H1 (cell line): ENCODE data around the gene RAVER2. TPM values are rescaled to one million over a fixed set of nuclear protein-coding genes. Genes with fewer than 3 reads are reported as not detected.

Source experiments
- CTCF ChIA-PET: fragments of 300-600 bp; sonication (Branson Sonifier 250); formaldehyde crosslinking; loops from one replicate; lab custom pipeline; 2021; ENCODE audit not compliant: partially characterized antibody; lab: Charles Lee
- POLR2A ChIA-PET: fragments of 300-600 bp; sonication (Branson Sonifier 250); formaldehyde crosslinking; loops from one replicate; lab custom pipeline; 2021; ENCODE audit warnings: inconsistent platforms; ENCODE audit not compliant: partially characterized antibody; lab: Charles Lee
- DNase-seq, 2 experiments: peaks; one replicate each; pipeline versions ENCODE4 v3.0.0 to v3.0.0-alpha.2; 2010 to 2022; ENCODE audit warnings: low spot score in 2 of 2, low read depth in 1 of 2, mixed read lengths in 1 of 2
- FAIRE-seq: peaks from 2 replicates; lab custom pipeline; 2011; peaks lifted over from hg19 to GRCh38; lab: Jason Lieb, UNC
- H2AFZ ChIP-seq: 2 replicates; pipeline ENCODE4 v1.8.1; 2012; ENCODE audit warnings: low read length, inconsistent platforms
- H2AK5ac ChIP-seq: 2 replicates; pipeline ENCODE4 v1.6.1; 2013; ENCODE audit warnings: low read depth, low read length
- H2BK120ac ChIP-seq: replicated peaks from 2 replicates; pipeline ENCODE3; 2013; ENCODE audit warnings: low read depth, low read length, inconsistent platforms
- H2BK12ac ChIP-seq: 2 replicates; pipeline ENCODE4 v1.6.1; 2013; ENCODE audit warnings: low read depth, low read length
- H2BK15ac ChIP-seq: 2 replicates; pipeline ENCODE4 v1.6.1; 2013; ENCODE audit warnings: low read length
- H2BK20ac ChIP-seq: 2 replicates; pipeline ENCODE4 v1.6.1; 2013; ENCODE audit warnings: low read length
- H2BK5ac ChIP-seq: 2 replicates; pipeline ENCODE4 v1.6.1; 2013; ENCODE audit warnings: low read depth, low read length
- H3K14ac ChIP-seq: 2 replicates; pipeline ENCODE4 v1.6.1; 2013; ENCODE audit warnings: inconsistent platforms; ENCODE audit not compliant: insufficient read length
- H3K18ac ChIP-seq: 2 replicates; pipeline ENCODE4 v1.6.1; 2013; ENCODE audit warnings: low read length; ENCODE audit errors: extremely low read depth
- H3K23ac ChIP-seq: 2 replicates; pipeline ENCODE4 v1.6.1; 2013; ENCODE audit warnings: inconsistent platforms; ENCODE audit not compliant: insufficient read length
- H3K23me2 ChIP-seq: 2 replicates; pipeline ENCODE4 v1.6.1; 2013; ENCODE audit warnings: low read depth, low read length
- H3K27ac ChIP-seq: 2 replicates; pipeline ENCODE4 v1.6.1; 2011; ENCODE audit warnings: low read depth, low read length, inconsistent platforms
- H3K27me3 ChIP-seq, 4 experiments: replicated peaks in 1 of 4; 1 replicate in 1 of 4; 2 replicates in 3 of 4; pipeline versions ENCODE4 v1.6.1 to v1.8.1; 2011 to 2013; ENCODE audit warnings: low read length in 3 of 4, mild to moderate bottlenecking in 3 of 4, inconsistent platforms in 2 of 4, mixed read lengths in 2 of 4, moderate library complexity in 1 of 4; ENCODE audit not compliant: control insufficient read depth in 3 of 4, insufficient read depth in 3 of 4; ENCODE audit errors: extremely low read depth in 1 of 4
- H3K36me3 ChIP-seq, 4 experiments: 2 replicates each; pipeline versions ENCODE4 v1.6.1 to v1.8.1; 2011 to 2013; ENCODE audit warnings: mild to moderate bottlenecking in 4 of 4, low read length in 3 of 4, moderate library complexity in 2 of 4, control low read depth in 1 of 4, inconsistent platforms in 1 of 4; ENCODE audit not compliant: insufficient read depth in 4 of 4, control insufficient read depth in 2 of 4
- H3K4ac ChIP-seq: replicated peaks from 2 replicates; pipeline ENCODE3; 2013; ENCODE audit warnings: low read length, low read depth, mixed read lengths, inconsistent platforms; ENCODE audit not compliant: insufficient read length
- H3K4me1 ChIP-seq, 4 experiments: replicated peaks in 1 of 4; 1 replicate in 1 of 4; 2 replicates in 3 of 4; pipeline versions ENCODE4 v1.6.1 to v1.8.1; 2011 to 2013; ENCODE audit warnings: low read length in 3 of 4, inconsistent platforms in 2 of 4, mixed read lengths in 1 of 4; ENCODE audit not compliant: insufficient read depth in 4 of 4, control insufficient read depth in 3 of 4
- H3K4me2 ChIP-seq, 2 experiments: 2 replicates each; pipeline versions ENCODE4 v1.6.1 to v1.8.1; 2011 to 2013; ENCODE audit warnings: low read depth in 2 of 2, low read length in 2 of 2, control low read depth in 1 of 2, inconsistent platforms in 1 of 2, mild to moderate bottlenecking in 1 of 2; ENCODE audit not compliant: insufficient read depth in 1 of 2
- H3K4me3 ChIP-seq, 4 experiments: fragments of 200-600, 300-600 bp in 1 of 4; sonication (generic), shearing (Covaris generic), sonication (Bioruptor Twin) in 1 of 4; 2 replicates each; pipeline versions ENCODE4 v1.5.1 to v1.8.1; 2011 to 2016; ENCODE audit warnings: low read length in 4 of 4, low read depth in 3 of 4, control low read depth in 2 of 4, inconsistent platforms in 2 of 4, mild to moderate bottlenecking in 2 of 4, mixed read lengths in 1 of 4, moderate library complexity in 1 of 4; ENCODE audit not compliant: insufficient read depth in 2 of 4; ENCODE audit errors: extremely low read depth in 1 of 4
- H3K56ac ChIP-seq: replicated peaks from 2 replicates; pipeline ENCODE3; 2013; ENCODE audit warnings: low read depth, mild to moderate bottlenecking, mixed read lengths, low read length, inconsistent platforms; ENCODE audit not compliant: insufficient read length
- H3K79me1 ChIP-seq: 2 replicates; pipeline ENCODE4 v1.6.1; 2013; ENCODE audit warnings: low read depth, low read length, control low read depth
- H3K79me2 ChIP-seq, 2 experiments: 2 replicates each; pipeline versions ENCODE4 v1.6.1 to v1.8.1; 2012 to 2013; ENCODE audit warnings: low read length in 2 of 2, mild to moderate bottlenecking in 2 of 2, inconsistent platforms in 1 of 2; ENCODE audit not compliant: insufficient read depth in 2 of 2, control insufficient read depth in 1 of 2
- H3K9ac ChIP-seq, 4 experiments: replicated peaks in 1 of 4; 1 replicate in 1 of 4; 2 replicates in 3 of 4; pipeline versions ENCODE4 v1.6.1 to v1.8.1; 2011 to 2013; ENCODE audit warnings: low read depth in 3 of 4, low read length in 3 of 4, control low read depth in 2 of 4, mild to moderate bottlenecking in 2 of 4, moderate library complexity in 2 of 4, inconsistent platforms in 1 of 4; ENCODE audit errors: extremely low read depth in 1 of 4
- H3K9me3 ChIP-seq, 2 experiments: 2 replicates each; pipeline versions ENCODE4 v1.6.1 to v1.8.1; 2012 to 2013; ENCODE audit warnings: mild to moderate bottlenecking in 2 of 2, moderate library complexity in 2 of 2, control low read depth in 1 of 2, inconsistent platforms in 1 of 2, low read depth in 1 of 2, low read length in 1 of 2, mixed read lengths in 1 of 2; ENCODE audit not compliant: insufficient read depth in 2 of 2
- H4K20me1 ChIP-seq, 2 experiments: replicated peaks in 1 of 2; 2 replicates each; pipeline versions ENCODE3 to v1.8.1; 2011 to 2013; ENCODE audit warnings: inconsistent platforms in 2 of 2, low read length in 2 of 2, mild to moderate bottlenecking in 1 of 2; ENCODE audit not compliant: insufficient read depth in 2 of 2, control insufficient read depth in 1 of 2
- H4K5ac ChIP-seq: 2 replicates; pipeline ENCODE4 v1.6.1; 2013; ENCODE audit warnings: low read length, low read depth, mixed read lengths, inconsistent platforms; ENCODE audit not compliant: insufficient read length
- H4K8ac ChIP-seq: 2 replicates; pipeline ENCODE4 v1.8.0; 2013; ENCODE audit warnings: mild to moderate bottlenecking, moderate library complexity, low read length, inconsistent platforms; ENCODE audit not compliant: insufficient read depth; ENCODE audit errors: extremely low read depth
- H4K91ac ChIP-seq: replicated peaks from 2 replicates; pipeline ENCODE3; 2013; ENCODE audit warnings: low read length, mixed read lengths, inconsistent platforms; ENCODE audit not compliant: insufficient read length
- ASH2L ChIP-seq: fragments of 200-600, 300-600 bp; sonication (generic); IDR thresholded peaks from one replicate; pipeline ENCODE4 v1.7.1; 2017; ENCODE audit warnings: low read length
- ATF2 ChIP-seq: IDR thresholded peaks from 2 replicates; pipeline ENCODE4 v1.6.1; 2012; ENCODE audit warnings: low read length, inconsistent platforms
- KDM4A ChIP-seq: IDR thresholded peaks from one replicate; pipeline ENCODE4 v1.7.1; 2012; ENCODE audit warnings: low read depth, mild to moderate bottlenecking, moderate library complexity, low read length, inconsistent platforms; ENCODE audit not compliant: severe bottlenecking
- NRF1 ChIP-seq: IDR thresholded peaks from 2 replicates; pipeline ENCODE4 v1.6.1; 2011; ENCODE audit warnings: mild to moderate bottlenecking, low read depth, low read length, improper control_type of control experiment
- SP1 ChIP-seq: IDR thresholded peaks from 2 replicates; pipeline ENCODE4 v1.6.1; 2011; ENCODE audit warnings: low read depth, low read length
- SP2 ChIP-seq: IDR thresholded peaks from 2 replicates; pipeline ENCODE4 v1.6.1; 2012; ENCODE audit warnings: mild to moderate bottlenecking, low read length, inconsistent platforms
- SP4 ChIP-seq: IDR thresholded peaks from 2 replicates; pipeline ENCODE4 v1.6.1; 2012; ENCODE audit warnings: low read length, inconsistent platforms
- TAF1 ChIP-seq: IDR thresholded peaks from 2 replicates; pipeline ENCODE4 v1.6.1; 2011; ENCODE audit warnings: mild to moderate bottlenecking, low read depth, low read length
- WGBS, 2 experiments: shearing (Covaris generic) in 1 of 2; methylation state at CpG; one replicate each; pipeline versions ENCODE4 v1.1.6 to v1.1.7; 2013 to 2015; ENCODE audit warnings: low lambda C conversion rate in 2 of 2, mixed read lengths in 2 of 2, inconsistent platforms in 1 of 2, low coverage in 1 of 2, missing lambda C conversion rate in 1 of 2; ENCODE audit not compliant: insufficient replicate concordance in 2 of 2, insufficient coverage in 1 of 2, insufficient read length in 1 of 2; ENCODE audit errors: extremely low coverage in 1 of 2, missing lambda C conversion rate in 1 of 2; 5-methylcytosine and 5-hydroxymethylcytosine counted together
- polyA plus RNA-seq, 7 experiments: library from polyadenylated mRNA; depleted of rRNA in 3 of 7; stranded (reverse) in 5 of 7; unstranded in 2 of 7; fragments of >200 nt in 5 of 7; fragments of 200-250 nt in 2 of 7; gene quantifications; 1 replicate in 5 of 7; 2 replicates in 1 of 7; 4 replicates in 1 of 7; pipeline versions ENCODE4 v1.2.1 to v1.2.3, GENCODE V29; 2011 to 2013; ENCODE audit warnings: missing spikeins in 2 of 7, mixed read lengths in 2 of 7
- total RNA-seq: library from RNA; stranded (reverse); fragmentation: NEBNext Ultra II Directional; extraction: Animal tissue kit (Norgen Biotek cat#: 25700); gene quantifications from 2 replicates; pipeline ENCODE4 v1.2.1, GENCODE V29; 2021
- TF ChIP-seq, protein P1 (sequence below): IDR thresholded peaks from 2 replicates; pipeline ENCODE4 v1.6.1; 2011; ENCODE audit warnings: low read length, improper control_type of control experiment

RAVER2 gene
- total and polyA plus RNA-seq, 2 of the 8 experiments (the other 6 are each of a cell fraction or from before 2014, with no cell fraction given) = 10.5 to 19.5 TPM

- no peaks in the 10 kb centered on the region; a peak in 1 of 7 replicates for H3K27me3 ChIP-seq
- no peaks in the 10 kb centered on the region for H3K79me1 ChIP-seq
- no peak overlapping the region for H2BK15ac ChIP-seq
- H3K4ac ChIP-seq = no peak overlapping the region
- FAIRE-seq (no peak), DNase-seq (no peak)
- H3K18ac ChIP-seq = no peak overlapping the region
- no peak overlapping the region for H3K56ac ChIP-seq
- H2BK12ac ChIP-seq = no peak overlapping the region
- no peak overlapping the region for H3K9ac ChIP-seq
- H3K23ac ChIP-seq = no peak overlapping the region
- H4K20me1 ChIP-seq = no peaks in the 10 kb centered on the region
- H2BK5ac ChIP-seq = no peak overlapping the region
- H3K4me1 ChIP-seq = 0 out of 7 replicates have a peak, but pooled peaks cover 0 to 1% (median 0%) of the 10 kb centered on the region in 4 experiments
- ChIA-PET POLR2A (interaction anchor here (1.3 kb wide), 1 partner anchor 15 kb away, joined by 3 read pairs; no protein-coding TSS in a partner anchor), CTCF (interaction anchor here (0.6 to 1.4 kb wide), 4 partner anchors 9 to 113 kb away, joined by 3 to 4 read pairs (median 3); no protein-coding TSS in a partner anchor)
- no peaks in the 10 kb centered on the region for H3K79me2 ChIP-seq
- 81% methylated on average over 3 of the region's 3 CpGs; no CpG with 5 or more reads in 1 of the 2 experiments for WGBS, 2 experiments
- no peak overlapping the region for H3K14ac ChIP-seq
- H4K91ac ChIP-seq = no peak overlapping the region
- H4K5ac ChIP-seq = no peak overlapping the region
- no peak overlapping the region for H2BK120ac ChIP-seq
- H2BK20ac ChIP-seq = no peak overlapping the region
- H3K4me2 ChIP-seq = no peak overlapping the region
- H3K4me3 ChIP-seq = no peak overlapping the region
- no peaks in the 10 kb centered on the region for H3K9me3 ChIP-seq
- no peak overlapping the region for H3K27ac ChIP-seq
- no peaks in the 10 kb centered on the region for H3K23me2 ChIP-seq
- H4K8ac ChIP-seq = no peak overlapping the region
- no peaks in the 10 kb centered on the region for H3K36me3 ChIP-seq
- no peak overlapping the region; the same call in 1 of the 2 replicates for H2AFZ ChIP-seq
- no peak overlapping the region for H2AK5ac ChIP-seq
- no peak for TF ChIP-seq SP2
- TF ChIP-seq ASH2L = no peak
- no peak for TF ChIP-seq SP4
- TF ChIP-seq NRF1 = no peak
- TF ChIP-seq TAF1 = no peak
- no peak for TF ChIP-seq SP1
- TF ChIP-seq KDM4A = no peak
- TF ChIP-seq ATF2 = no peak
- TF ChIP-seq, protein P1, sequence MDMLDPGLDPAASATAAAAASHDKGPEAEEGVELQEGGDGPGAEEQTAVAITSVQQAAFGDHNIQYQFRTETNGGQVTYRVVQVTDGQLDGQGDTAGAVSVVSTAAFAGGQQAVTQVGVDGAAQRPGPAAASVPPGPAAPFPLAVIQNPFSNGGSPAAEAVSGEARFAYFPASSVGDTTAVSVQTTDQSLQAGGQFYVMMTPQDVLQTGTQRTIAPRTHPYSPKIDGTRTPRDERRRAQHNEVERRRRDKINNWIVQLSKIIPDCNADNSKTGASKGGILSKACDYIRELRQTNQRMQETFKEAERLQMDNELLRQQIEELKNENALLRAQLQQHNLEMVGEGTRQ = no peak
Observed at GRCh38 chr1:64734287-64734652, 10.6 kb upstream of the RAVER2 start.
